ENCODE data around the gene MTUS2. TPM values are rescaled to one million over a fixed set of nuclear protein-coding genes. Genes with fewer than 3 reads are reported as not detected.

MTUS2 gene
- total and polyA plus RNA-seq, 2 experiments from 2014 or later = 0.27 to 0.38 TPM

DNA sequence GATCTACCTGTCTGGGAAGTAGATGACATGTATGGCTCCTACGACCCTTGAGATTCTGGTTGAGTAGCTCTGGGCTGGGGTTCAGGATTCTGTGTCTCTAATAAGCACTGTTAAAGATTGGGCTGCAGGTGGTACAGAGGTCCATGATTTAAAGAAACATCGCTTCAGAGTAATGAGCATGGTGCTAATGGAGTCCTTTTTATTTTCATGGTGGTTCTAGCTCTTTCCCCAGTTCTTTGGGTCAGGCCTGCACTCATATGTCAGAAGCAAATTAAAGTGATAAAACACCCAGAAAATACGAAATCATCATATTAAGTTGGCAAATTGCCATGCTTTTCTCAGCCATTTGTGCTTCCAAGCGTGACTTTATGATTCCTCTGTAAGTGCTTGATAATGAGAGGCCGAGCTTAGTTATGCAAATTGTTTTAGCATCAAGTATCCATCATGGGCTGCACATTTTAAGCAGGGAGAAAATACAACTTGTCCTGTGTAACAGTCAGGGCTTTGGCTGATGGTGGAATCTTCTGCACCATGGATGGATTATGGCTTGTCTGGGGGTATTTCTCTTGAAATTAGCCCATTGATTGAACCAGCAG is 45.1 kb downstream of the MTUS2 start:
- Mint-ChIP-seq H3K36me3 (ENCODE audit: low read depth) (no peaks in the 10 kb centered on the region), H3K4me3 (no peak overlapping the region), H3K27ac (no peak overlapping the region), H3K27me3 (ENCODE audit: insufficient read depth, low read depth, poor library complexity) (peaks cover 3% of the 10 kb centered on the region), H3K9me3 (no peaks in the 10 kb centered on the region), H3K4me1 (peaks cover 10% of the 10 kb centered on the region; the same call in 2 of the 3 replicates)
- no peaks in the 10 kb centered on the region for H3F3A ChIP-seq (replicated peaks; ENCODE audit: low read depth)
- DNase-seq (ENCODE audit: low spot score) (no peak), ATAC-seq (no peak)
- no peaks in the 10 kb centered on the region for H3K36me3 ChIP-seq (ENCODE audit: insufficient read depth)
- no peak overlapping the region for H3K27ac ChIP-seq (ENCODE audit: low read depth)
- no peaks in the 10 kb centered on the region for H3K79me2 ChIP-seq (replicated peaks; ENCODE audit: insufficient read depth)
- no peak overlapping the region for H2AFZ ChIP-seq
- no peak overlapping the region for H3K4me2 ChIP-seq
- H4K20me1 ChIP-seq (replicated peaks; ENCODE audit: insufficient read depth) = no peaks in the 10 kb centered on the region
- TF ChIP-seq EZH2phosphoT487 (IDR thresholded peaks at IDR 0.05; ENCODE audit: unreplicated experiment) = no peak
- no peak for TF ChIP-seq NANOG (IDR thresholded peaks at IDR 0.05; ENCODE audit: borderline replicate concordance)
- no peak for TF ChIP-seq CREB1 (CRISPR knock-in tag; IDR thresholded peaks at IDR 0.05; ENCODE audit: low read depth)
- TF ChIP-seq, protein P1, sequence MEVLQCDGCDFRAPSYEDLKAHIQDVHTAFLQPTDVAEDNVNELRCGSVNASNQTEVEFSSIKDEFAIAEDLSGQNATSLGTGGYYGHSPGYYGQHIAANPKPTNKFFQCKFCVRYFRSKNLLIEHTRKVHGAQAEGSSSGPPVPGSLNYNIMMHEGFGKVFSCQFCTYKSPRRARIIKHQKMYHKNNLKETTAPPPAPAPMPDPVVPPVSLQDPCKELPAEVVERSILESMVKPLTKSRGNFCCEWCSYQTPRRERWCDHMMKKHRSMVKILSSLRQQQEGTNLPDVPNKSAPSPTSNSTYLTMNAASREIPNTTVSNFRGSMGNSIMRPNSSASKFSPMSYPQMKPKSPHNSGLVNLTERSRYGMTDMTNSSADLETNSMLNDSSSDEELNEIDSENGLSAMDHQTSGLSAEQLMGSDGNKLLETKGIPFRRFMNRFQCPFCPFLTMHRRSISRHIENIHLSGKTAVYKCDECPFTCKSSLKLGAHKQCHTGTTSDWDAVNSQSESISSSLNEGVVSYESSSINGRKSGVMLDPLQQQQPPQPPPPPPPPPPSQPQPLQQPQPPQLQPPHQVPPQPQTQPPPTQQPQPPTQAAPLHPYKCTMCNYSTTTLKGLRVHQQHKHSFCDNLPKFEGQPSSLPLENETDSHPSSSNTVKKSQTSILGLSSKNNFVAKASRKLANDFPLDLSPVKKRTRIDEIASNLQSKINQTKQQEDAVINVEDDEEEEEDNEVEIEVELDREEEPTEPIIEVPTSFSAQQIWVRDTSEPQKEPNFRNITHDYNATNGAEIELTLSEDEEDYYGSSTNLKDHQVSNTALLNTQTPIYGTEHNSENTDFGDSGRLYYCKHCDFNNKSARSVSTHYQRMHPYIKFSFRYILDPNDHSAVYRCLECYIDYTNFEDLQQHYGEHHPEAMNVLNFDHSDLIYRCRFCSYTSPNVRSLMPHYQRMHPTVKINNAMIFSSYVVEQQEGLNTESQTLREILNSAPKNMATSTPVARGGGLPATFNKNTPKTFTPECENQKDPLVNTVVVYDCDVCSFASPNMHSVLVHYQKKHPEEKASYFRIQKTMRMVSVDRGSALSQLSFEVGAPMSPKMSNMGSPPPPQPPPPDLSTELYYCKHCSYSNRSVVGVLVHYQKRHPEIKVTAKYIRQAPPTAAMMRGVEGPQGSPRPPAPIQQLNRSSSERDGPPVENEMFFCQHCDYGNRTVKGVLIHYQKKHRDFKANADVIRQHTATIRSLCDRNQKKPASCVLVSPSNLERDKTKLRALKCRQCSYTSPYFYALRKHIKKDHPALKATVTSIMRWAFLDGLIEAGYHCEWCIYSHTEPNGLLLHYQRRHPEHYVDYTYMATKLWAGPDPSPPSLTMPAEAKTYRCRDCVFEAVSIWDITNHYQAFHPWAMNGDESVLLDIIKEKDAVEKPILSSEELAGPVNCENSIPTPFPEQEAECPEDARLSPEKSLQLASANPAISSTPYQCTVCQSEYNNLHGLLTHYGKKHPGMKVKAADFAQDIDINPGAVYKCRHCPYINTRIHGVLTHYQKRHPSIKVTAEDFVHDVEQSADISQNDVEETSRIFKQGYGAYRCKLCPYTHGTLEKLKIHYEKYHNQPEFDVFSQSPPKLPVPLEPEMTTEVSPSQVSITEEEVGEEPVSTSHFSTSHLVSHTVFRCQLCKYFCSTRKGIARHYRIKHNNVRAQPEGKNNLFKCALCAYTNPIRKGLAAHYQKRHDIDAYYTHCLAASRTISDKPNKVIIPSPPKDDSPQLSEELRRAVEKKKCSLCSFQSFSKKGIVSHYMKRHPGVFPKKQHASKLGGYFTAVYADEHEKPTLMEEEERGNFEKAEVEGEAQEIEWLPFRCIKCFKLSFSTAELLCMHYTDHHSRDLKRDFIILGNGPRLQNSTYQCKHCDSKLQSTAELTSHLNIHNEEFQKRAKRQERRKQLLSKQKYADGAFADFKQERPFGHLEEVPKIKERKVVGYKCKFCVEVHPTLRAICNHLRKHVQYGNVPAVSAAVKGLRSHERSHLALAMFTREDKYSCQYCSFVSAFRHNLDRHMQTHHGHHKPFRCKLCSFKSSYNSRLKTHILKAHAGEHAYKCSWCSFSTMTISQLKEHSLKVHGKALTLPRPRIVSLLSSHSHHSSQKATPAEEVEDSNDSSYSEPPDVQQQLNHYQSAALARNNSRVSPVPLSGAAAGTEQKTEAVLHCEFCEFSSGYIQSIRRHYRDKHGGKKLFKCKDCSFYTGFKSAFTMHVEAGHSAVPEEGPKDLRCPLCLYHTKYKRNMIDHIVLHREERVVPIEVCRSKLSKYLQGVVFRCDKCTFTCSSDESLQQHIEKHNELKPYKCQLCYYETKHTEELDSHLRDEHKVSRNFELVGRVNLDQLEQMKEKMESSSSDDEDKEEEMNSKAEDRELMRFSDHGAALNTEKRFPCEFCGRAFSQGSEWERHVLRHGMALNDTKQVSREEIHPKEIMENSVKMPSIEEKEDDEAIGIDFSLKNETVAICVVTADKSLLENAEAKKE (CRISPR knock-in tag; IDR thresholded peaks at IDR 0.05) = no peak
- no peak for TF ChIP-seq STAT1 (IDR thresholded peaks at IDR 0.05; ENCODE audit: unreplicated experiment)
- TF ChIP-seq ZNF331 (CRISPR knock-in tag; IDR thresholded peaks at IDR 0.05; ENCODE audit: low read depth) = no peak
- TF ChIP-seq ZNF114 (CRISPR knock-in tag; IDR thresholded peaks at IDR 0.05) = no peak
- TF ChIP-seq, protein P2, sequence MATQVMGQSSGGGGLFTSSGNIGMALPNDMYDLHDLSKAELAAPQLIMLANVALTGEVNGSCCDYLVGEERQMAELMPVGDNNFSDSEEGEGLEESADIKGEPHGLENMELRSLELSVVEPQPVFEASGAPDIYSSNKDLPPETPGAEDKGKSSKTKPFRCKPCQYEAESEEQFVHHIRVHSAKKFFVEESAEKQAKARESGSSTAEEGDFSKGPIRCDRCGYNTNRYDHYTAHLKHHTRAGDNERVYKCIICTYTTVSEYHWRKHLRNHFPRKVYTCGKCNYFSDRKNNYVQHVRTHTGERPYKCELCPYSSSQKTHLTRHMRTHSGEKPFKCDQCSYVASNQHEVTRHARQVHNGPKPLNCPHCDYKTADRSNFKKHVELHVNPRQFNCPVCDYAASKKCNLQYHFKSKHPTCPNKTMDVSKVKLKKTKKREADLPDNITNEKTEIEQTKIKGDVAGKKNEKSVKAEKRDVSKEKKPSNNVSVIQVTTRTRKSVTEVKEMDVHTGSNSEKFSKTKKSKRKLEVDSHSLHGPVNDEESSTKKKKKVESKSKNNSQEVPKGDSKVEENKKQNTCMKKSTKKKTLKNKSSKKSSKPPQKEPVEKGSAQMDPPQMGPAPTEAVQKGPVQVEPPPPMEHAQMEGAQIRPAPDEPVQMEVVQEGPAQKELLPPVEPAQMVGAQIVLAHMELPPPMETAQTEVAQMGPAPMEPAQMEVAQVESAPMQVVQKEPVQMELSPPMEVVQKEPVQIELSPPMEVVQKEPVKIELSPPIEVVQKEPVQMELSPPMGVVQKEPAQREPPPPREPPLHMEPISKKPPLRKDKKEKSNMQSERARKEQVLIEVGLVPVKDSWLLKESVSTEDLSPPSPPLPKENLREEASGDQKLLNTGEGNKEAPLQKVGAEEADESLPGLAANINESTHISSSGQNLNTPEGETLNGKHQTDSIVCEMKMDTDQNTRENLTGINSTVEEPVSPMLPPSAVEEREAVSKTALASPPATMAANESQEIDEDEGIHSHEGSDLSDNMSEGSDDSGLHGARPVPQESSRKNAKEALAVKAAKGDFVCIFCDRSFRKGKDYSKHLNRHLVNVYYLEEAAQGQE (IDR thresholded peaks at IDR 0.05; ENCODE audit: unreplicated experiment) = no peak
- no peak for TF ChIP-seq JUNB (IDR thresholded peaks at IDR 0.05; ENCODE audit: unreplicated experiment)
- TF ChIP-seq CTCF (conservative IDR thresholded peaks at IDR 0.05; ENCODE audit: low read depth in 2 of 2) = no peak
- TF ChIP-seq EZH2 (IDR thresholded peaks at IDR 0.05; ENCODE audit: low read depth, unreplicated experiment) = no peak
- TF ChIP-seq POLR2AphosphoS5 (IDR thresholded peaks at IDR 0.05; ENCODE audit: low read depth) = no peak
- TF ChIP-seq ETS1 (IDR thresholded peaks at IDR 0.05) = no peak
- no peak overlapping the region for H3K4me3 ChIP-seq
- peaks cover 6% of the 10 kb centered on the region; the same call in 1 of the 2 replicates for H3K9me2 ChIP-seq (ENCODE audit: insufficient read depth)
- H3K4me1 ChIP-seq (ENCODE audit: insufficient read depth) = no peaks in the 10 kb centered on the region
- no peaks in the 10 kb centered on the region for H3K27me3 ChIP-seq (ENCODE audit: insufficient read depth)
